GM19351 (cell line): ENCODE measurements around the gene SSTR3.

ENCODE experiments used
- ATAC-seq: cut with Tn5 transposase; IDR thresholded peaks from one replicate; pipeline ENCODE4 v1.9.1; 2021; ENCODE audit warnings: mild to moderate bottlenecking, moderate library complexity; ENCODE audit not compliant: unreplicated experiment

Gene SSTR3

DNA sequence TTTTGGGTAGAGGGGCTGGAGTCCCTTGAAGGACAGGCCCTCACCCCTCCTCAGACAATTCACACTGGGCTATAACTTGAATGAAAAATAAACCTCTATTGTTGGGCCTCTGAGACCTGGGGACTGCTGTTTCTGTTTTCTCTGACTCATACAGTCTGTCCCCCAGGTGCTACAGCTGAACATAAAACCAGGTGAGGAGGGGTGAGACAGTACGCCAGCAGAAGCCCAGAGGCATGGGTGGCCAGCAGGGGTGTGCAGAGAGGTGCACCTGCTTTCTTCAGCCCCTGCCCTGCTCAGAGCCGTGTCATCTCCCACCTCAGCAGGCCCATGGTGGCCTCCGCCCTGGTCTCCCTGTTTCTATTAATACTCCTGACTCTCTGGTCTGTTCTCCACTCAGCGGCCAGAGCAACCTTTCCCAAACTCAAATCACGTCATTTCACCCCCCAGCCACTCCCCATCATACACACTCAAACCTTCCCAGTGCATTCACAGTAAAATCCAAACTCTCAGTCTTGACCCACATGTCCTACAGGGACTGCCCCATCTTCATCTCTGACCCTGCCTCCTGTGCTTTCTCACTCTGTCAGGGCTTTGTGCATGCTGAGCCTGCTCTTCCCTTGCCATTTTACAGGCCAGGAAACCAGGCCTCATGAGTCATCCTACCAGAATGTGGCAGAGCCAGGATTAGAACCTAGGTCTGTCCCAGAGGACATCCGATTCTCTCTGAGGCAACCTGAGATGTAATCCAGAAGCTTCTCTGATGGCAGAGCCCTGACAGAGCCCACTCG, 57.2 kb downstream of the SSTR3 start:
- ATAC-seq, result no peak
